ENCODE results near the gene DMXL2. TPM values are rescaled to one million over a fixed set of nuclear protein-coding genes. Genes with fewer than 3 reads are reported as not detected.

The DMXL2 gene, protein sequence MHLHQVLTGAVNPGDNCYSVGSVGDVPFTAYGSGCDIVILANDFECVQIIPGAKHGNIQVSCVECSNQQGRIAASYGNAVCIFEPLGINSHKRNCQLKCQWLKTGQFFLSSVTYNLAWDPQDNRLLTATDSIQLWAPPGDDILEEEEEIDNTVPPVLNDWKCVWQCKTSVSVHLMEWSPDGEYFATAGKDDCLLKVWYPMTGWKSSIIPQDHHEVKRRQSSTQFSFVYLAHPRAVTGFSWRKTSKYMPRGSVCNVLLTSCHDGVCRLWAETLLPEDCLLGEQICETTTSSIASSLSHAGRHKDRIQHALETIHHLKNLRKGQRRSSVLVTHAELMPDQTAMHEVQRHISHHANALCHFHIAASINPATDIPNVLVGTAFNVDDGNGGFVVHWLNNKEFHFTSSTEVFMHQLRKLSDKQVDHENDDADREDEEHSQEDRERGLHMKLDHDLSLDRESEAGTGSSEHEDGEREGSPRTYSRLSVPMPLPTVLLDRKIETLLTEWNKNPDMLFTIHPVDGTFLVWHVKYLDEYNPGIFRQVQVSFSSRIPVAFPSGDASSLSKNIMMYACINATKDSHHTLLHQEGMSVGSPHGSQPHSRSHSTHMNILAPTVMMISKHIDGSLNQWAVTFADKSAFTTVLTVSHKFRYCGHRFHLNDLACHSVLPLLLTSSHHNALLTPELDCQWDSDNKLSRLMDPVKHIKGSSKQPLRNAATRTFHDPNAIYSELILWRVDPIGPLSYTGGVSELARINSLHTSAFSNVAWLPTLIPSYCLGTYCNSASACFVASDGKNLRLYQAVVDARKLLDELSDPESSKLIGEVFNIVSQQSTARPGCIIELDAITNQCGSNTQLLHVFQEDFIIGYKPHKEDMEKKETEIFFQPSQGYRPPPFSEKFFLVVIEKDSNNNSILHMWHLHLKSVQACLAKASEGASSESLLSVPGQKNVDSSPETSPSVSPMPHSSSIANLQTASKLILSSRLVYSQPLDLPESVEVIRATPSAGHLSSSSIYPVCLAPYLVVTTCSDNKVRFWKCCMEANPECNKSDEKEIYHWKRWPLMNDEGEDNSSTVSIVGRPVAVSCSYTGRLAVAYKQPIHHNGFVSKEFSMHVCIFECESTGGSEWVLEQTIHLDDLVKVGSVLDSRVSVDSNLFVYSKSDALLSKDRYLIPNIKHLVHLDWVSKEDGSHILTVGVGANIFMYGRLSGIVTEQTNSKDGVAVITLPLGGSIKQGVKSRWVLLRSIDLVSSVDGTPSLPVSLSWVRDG (N-terminal part only)
- polyA plus RNA-seq (2011; rRNA removed) (18.2 and 18.6 TPM in 2 replicates), polyA minus RNA-seq (2011; rRNA and poly(A)+ RNA removed) (12.3 and 19.2 TPM in 2 replicates)

GRCh38 chr15:51622604-51623370 is at the start of gene DMXL2:
DMXL2 (minus strand) TSS chr15:51622771; CDS start chr15:51622545, 226 bp downstream.
- Histone ChIP-seq H3K9me3 (ENCODE audit: control insufficient read depth, insufficient read depth, low read length) (no peaks in the 10 kb centered on the region; the same call in 1 of the 2 replicates), H3K4me3 (ENCODE audit: low read depth, low read length) (peak within 1 kb of the TSS; percentile 79), H3K27ac (ENCODE audit: low read depth, low read length) (peak within 1 kb of the TSS; percentile 73), H3K27me3 (ENCODE audit: control insufficient read depth, insufficient read depth, low read length) (peaks cover 6% of the 10 kb centered on the region)
- POLR2A ChIA-PET = interaction anchor here (1.1 kb wide), 1 partner anchor 135 kb away, joined by 4 read pairs; no protein-coding TSS in a partner anchor
- CTCF ChIA-PET = interaction anchor here (2.6 to 4.6 kb wide), 3 partner anchors 27 to 154 kb away, joined by 10 to 40 read pairs (median 24); no protein-coding TSS in a partner anchor
- peak; percentile 71 for DNase-seq (ENCODE audit: low read depth, low spot score)
- TF ChIP-seq, protein P1, sequence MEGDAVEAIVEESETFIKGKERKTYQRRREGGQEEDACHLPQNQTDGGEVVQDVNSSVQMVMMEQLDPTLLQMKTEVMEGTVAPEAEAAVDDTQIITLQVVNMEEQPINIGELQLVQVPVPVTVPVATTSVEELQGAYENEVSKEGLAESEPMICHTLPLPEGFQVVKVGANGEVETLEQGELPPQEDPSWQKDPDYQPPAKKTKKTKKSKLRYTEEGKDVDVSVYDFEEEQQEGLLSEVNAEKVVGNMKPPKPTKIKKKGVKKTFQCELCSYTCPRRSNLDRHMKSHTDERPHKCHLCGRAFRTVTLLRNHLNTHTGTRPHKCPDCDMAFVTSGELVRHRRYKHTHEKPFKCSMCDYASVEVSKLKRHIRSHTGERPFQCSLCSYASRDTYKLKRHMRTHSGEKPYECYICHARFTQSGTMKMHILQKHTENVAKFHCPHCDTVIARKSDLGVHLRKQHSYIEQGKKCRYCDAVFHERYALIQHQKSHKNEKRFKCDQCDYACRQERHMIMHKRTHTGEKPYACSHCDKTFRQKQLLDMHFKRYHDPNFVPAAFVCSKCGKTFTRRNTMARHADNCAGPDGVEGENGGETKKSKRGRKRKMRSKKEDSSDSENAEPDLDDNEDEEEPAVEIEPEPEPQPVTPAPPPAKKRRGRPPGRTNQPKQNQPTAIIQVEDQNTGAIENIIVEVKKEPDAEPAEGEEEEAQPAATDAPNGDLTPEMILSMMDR (IDR thresholded peaks at IDR 0.05; ENCODE audit: low read depth, low read length) = no peak

GRCh38 chr15:51672155-51672687 is 49.6 kb upstream of the DMXL2 start:
- no peaks in the 10 kb centered on the region for H3K9me3 ChIP-seq (ENCODE audit: control insufficient read depth, insufficient read depth, low read length)
- ChIA-PET CTCF (no interaction called here), POLR2A (no interaction called here)
- no peak overlapping the region for H3K27ac ChIP-seq (ENCODE audit: low read depth, low read length)
- peaks cover 16% of the 10 kb centered on the region for H3K27me3 ChIP-seq (ENCODE audit: control insufficient read depth, insufficient read depth, low read length)
- TF ChIP-seq, protein P1 (IDR thresholded peaks at IDR 0.05; ENCODE audit: low read depth, low read length) = no peak
- no peak for DNase-seq (ENCODE audit: low read depth, low spot score)
- H3K4me3 ChIP-seq (ENCODE audit: low read depth, low read length) = no peak overlapping the region

- H3K27ac ChIP-seq (ENCODE audit: low read depth, low read length) = no peak overlapping the region
- POLR2A ChIA-PET = no interaction called here
- H3K4me3 ChIP-seq (ENCODE audit: low read depth, low read length) = no peak overlapping the region
- peaks cover 12% of the 10 kb centered on the region for H3K27me3 ChIP-seq (ENCODE audit: control insufficient read depth, insufficient read depth, low read length)
- no peaks in the 10 kb centered on the region for H3K9me3 ChIP-seq (ENCODE audit: control insufficient read depth, insufficient read depth, low read length)
- DNase-seq (ENCODE audit: low read depth, low spot score) = no peak
- CTCF ChIA-PET = interaction anchor here (1.1 to 2.5 kb wide), 2 partner anchors 106 to 107 kb away, joined by 3 to 8 read pairs; no protein-coding TSS in a partner anchor
- TF ChIP-seq, protein P1 (IDR thresholded peaks at IDR 0.05; ENCODE audit: low read depth, low read length) = no peak
Observed at GRCh38 chr15:51669381-51669780, 46.8 kb upstream of the DMXL2 start.

DNA sequence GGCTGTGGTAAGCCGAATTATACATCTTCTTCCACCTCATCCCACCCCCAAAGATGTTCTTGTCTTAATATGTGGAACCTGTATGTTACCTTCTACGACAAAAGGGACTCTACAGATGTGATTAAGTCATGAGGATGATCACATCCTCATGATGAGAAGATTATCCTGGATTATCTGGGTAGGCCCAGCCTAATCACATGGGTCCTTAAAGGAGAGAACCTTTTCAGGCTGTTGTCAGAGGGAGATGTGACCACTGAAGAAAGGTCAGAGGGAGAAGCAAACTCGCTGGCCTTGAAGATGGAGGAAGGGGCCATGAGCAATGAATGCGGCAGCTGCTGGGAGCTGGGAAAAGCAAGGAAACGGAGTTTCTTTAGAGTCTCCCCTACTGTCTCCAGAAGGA is 45.9 kb upstream of the DMXL2 start:
- H3K4me3 ChIP-seq (ENCODE audit: low read depth, low read length) = no peak overlapping the region
- H3K27me3 ChIP-seq (ENCODE audit: control insufficient read depth, insufficient read depth, low read length) = peaks cover 12% of the 10 kb centered on the region
- H3K9me3 ChIP-seq (ENCODE audit: control insufficient read depth, insufficient read depth, low read length) = no peaks in the 10 kb centered on the region
- no peak for DNase-seq (ENCODE audit: low read depth, low spot score)
- TF ChIP-seq, protein P1 (IDR thresholded peaks at IDR 0.05; ENCODE audit: low read depth, low read length) = no peak
- no peak overlapping the region for H3K27ac ChIP-seq (ENCODE audit: low read depth, low read length)
- CTCF ChIA-PET = interaction anchor here (0.7 to 2.5 kb wide), 2 partner anchors 18 to 108 kb away, joined by 3 to 8 read pairs; no protein-coding TSS in a partner anchor
- POLR2A ChIA-PET = no interaction called here
